H1 (cell line): ENCODE data around the gene CREBBP.

Source experiments
- CTCF ChIP-seq, 3 experiments: IDR thresholded peaks; 1 replicate in 2 of 3; 2 replicates in 1 of 3; pipeline versions ENCODE4 v1.5.1 to v1.6.1; 2011; ENCODE audit warnings: low read length in 3 of 3, mild to moderate bottlenecking in 3 of 3, inconsistent platforms in 2 of 3, low read depth in 1 of 3, moderate library complexity in 1 of 3; ENCODE audit not compliant: insufficient read depth in 1 of 3; ENCODE audit errors: control extremely low read depth in 1 of 3
- EZH2 ChIP-seq: fragments of 200-600 bp; sonication (generic); IDR thresholded peaks from 2 replicates; pipeline ENCODE4 v1.7.1; 2012; ENCODE audit warnings: low read depth, mild to moderate bottlenecking, moderate library complexity, low read length, inconsistent platforms; ENCODE audit not compliant: severe bottlenecking
- GABPA ChIP-seq: IDR thresholded peaks from 2 replicates; pipeline ENCODE4 v1.6.1; 2011; ENCODE audit warnings: mild to moderate bottlenecking, low read length, moderate library complexity, borderline replicate concordance; ENCODE audit not compliant: insufficient read depth
- MAX ChIP-seq: IDR thresholded peaks from 2 replicates; pipeline ENCODE4 v1.6.1; 2012; ENCODE audit warnings: inconsistent platforms
- RFX5 ChIP-seq: IDR thresholded peaks from 2 replicates; pipeline ENCODE4 v1.6.1; 2011; ENCODE audit warnings: low read depth, low read length, improper control_type of control experiment, borderline replicate concordance
- TAF1 ChIP-seq: IDR thresholded peaks from 2 replicates; pipeline ENCODE4 v1.6.1; 2011; ENCODE audit warnings: mild to moderate bottlenecking, low read depth, low read length
- YY1 ChIP-seq: IDR thresholded peaks from 2 replicates; pipeline ENCODE4 v1.6.1; 2011; ENCODE audit warnings: low read depth, mild to moderate bottlenecking, low read length
- ZNF274 ChIP-seq: IDR thresholded peaks from 2 replicates; pipeline ENCODE4 v1.7.0; 2012; ENCODE audit warnings: low read length, borderline replicate concordance; ENCODE audit errors: extremely low read depth

GRCh38 chr16:3839402-3840184 lies 40.9 kb downstream of the CREBBP start:
- no peak for TF ChIP-seq MAX
- TF ChIP-seq CTCF (IDR thresholded peaks at IDR 0.05; ENCODE audit: control extremely low read depth in 1 of 3, insufficient read depth in 1 of 3, low read depth in 1 of 3, low read length in 3 of 3) = no peak
- no peak for TF ChIP-seq TAF1
- no peak for TF ChIP-seq ZNF274
- no peak for TF ChIP-seq EZH2
- TF ChIP-seq RFX5 = no peak
- no peak for TF ChIP-seq YY1
- no peak for TF ChIP-seq GABPA
